Activated T-helper 1 cell treated with Interleukin-2 at 50 U/mL for 16 hours (primary cell): ENCODE measurements around the gene RIC1.
"Not testable (repeated sequence)": the region's sequence is repeated elsewhere in the genome, so short reads cannot be mapped to it uniquely, and the experiment has no call there.

Experiments used
- DNase-seq: peaks from one replicate; pipeline ENCODE4 v3.0.0-alpha.2; 2020; ENCODE audit warnings: low read depth

The RIC1 gene

DNA sequence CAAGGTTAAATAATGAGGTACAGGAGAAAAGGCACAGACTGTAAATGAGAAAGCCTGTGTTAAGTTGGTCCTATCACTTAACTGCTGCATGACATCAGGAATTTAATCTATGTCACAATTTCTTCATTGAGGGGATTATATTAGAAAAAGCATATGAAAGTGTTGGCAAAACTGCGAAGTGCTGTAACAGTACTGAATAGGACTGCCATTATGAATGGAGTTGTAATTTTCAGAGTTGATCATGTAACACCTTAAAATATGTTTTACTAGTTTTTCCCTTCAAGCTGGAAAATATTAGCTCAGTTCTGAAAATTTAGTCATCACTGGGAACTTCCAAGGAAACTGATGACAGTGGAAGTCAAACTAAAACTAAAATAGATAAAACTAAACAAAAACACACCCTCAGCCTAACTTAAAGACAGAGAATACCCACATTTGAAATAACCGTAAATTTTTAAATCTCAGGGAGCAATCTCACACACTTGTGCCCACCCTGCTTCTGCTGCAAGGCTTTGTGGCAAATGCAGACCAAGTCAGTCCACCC, 158.9 kb downstream of the RIC1 start:
- no peak for DNase-seq

DNA sequence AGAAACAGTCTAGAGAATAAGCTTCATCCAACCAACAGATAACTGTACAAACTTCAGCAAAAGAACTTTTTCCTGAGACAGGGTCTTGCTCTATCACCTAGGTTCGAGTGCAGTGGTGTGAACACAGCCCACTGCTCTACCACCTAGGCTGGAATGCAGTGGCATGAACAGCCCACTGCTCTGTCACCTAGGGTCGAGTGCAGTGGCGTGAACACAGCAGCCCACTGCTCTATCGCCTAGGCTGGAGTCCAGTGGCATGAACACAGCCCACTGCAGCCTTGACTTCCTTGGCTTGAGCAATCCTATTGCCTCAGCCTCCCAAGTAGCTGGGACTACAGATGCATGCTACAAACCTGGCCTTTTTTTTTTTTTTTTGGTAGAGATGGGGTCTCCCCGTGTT, 160.6 kb downstream of the RIC1 start:
- no peak for DNase-seq

DNA sequence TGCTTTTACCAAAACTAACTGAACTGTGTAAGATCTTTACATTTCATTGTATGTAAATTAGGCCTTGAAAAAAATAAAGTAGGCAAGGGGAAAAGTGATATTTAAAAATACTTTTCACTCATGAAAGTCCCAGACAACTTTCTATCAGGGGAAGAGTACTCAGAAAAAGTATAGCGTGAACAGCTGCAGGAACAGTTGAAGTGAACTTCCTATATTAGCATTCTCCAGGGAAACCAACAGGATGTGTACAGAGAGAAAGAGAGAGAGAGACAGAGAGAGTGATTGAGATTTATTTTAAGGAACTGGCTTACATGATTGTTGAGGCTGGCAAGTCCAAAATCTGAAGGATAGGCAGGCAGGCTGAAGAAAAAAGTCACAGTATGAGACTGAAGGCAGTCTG, 162.0 kb downstream of the RIC1 start:
- DNase-seq = no peak

DNA sequence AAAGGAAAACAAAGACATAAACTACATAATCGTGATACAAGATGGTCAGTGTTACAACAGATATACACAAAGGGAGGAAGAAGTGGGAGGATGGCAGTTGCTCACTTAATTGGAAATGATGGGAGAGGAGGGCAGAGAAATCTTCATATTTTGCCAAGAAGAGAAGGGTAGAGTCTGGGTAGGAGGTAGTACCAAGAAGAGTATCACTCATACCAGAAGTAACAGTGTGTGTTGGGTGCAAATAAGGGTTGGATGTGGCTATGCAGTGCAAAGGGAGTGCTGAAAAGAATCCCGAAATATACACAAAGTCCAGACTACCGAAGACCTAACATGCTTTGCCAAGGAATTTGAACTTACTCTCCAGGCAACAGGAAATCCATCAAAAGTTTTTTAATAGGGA, 163.0 kb downstream of the RIC1 start:
- DNase-seq = no peak

DNA sequence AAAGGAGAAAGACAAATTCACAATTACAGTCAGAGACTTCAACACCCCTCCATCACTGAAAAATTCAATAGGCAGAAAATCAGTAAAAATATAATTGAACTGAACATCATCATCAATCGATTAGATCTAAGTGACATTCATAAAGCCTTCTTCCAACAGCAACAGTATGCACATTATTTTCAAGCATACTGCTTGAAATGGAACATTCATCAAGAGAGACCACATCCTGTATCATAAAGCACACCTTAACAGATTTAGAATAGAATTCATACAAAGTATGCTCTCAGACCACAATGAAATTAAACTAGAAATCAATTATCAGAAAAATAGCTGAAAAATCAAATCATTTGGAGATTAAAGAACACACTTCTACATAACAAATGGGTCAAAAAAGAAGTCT, 164.9 kb downstream of the RIC1 start:
- DNase-seq = no peak

DNA sequence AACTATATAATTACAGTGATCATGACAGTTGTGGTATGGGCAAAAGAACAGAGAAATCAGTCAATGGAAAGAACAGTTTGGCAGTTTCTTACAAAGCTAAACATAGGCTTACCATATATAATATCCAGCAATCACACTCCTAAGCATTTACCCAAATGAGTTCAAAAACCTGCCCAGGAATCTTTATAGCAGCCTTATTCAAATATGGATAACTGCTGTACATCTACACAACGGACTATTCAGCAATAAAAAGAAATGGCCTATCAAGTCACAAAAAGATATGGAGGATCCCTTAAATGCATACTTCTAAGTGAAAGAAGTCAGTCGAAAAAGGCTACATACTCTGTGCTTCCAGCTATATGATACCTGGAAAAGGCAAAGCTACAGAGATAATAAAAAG, 167.4 kb downstream of the RIC1 start:
- no peak for DNase-seq

DNA sequence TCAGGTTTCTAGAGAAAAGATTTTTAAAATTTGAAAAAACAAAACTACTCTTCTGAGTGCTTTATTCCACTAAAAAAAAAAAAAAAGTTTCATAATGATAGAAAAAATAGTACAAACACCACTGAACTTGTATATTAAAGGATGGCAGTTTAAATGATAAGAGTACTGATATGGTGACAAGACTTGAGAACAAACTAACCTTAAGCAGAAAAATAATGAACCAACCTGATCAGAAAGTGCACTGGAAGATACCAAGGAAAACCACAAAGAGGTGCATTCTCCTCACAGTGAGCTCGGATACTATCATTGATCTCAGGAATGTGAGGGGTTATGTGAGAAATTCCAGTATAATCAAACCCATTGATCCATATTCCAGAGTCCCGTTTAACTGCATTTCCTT, 169.7 kb downstream of the RIC1 start:
- DNase-seq = no peak

DNA sequence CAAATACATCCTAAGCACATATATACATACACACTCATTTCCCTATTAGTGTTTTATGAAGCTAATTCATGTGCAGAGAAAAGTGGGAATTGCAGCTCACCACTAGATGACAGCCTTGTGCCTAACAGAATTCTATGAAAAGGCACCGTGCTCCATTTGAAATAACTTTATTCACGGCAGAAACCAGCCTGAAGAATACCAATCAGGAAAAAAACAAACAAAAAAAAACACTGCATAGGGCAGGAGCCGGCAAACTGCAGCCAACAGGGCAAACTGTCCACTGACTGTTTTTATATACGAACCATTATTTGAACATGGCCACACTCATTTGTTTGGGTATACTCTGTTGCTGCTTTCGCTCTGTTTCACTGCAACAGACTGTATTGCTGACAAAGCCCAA, 170.4 kb downstream of the RIC1 start:
- no peak for DNase-seq

DNA sequence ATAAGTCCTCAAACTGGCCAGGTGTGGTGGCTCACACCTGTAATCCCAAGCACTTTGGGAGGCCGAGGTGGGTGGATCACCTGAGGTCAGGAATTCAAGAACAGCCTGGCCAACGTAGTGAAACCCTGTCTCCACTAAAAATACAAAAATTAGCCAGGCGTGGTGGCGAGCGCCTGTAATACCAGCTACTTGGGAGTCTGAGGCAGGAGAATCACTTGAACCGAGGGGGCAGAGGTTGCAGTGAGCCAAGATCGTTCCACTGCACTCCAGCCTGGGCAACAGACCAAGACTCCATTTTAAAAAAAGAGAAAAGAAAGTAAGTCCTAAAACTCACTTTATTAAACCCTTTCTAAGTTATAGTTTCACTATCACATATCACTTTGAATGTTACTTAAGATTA, 171.5 kb downstream of the RIC1 start:
- not testable (repeated sequence) for DNase-seq

DNA sequence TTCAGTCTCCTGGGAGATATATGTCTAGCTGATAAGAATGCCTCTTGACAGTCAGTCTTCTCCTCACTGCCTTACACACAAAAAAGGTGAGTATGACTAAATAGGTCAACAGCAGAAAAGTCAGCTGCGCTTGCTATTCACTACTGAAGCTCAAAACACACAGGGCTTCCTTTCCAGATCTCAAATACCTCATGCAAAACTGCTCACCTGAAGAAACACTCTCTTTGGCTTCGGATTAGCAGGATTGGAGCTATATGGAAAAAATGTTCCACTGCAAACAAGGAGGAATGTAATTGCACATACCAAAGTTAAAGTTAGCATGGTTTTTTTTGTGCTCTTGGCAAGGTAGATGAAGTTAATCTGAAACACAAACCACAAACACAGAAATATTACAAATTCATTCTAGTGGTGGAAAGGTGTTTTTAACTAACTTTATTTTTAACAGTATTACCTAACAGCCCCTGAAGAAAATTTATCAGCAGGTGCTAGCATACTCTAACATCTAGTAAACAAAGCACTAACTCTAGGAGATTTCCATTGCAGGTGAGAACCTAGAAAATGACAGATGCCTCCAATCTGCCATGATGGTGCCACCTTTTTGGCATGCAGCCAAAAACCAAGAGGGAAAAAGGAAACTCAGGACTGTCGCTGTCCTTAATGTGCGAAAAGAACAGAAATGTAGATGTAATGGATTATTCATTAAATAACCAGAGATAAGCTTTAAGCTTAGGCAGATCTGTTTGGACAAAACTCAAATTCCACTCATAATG, 172.2 kb downstream of the RIC1 start:
- no peak for DNase-seq

DNA sequence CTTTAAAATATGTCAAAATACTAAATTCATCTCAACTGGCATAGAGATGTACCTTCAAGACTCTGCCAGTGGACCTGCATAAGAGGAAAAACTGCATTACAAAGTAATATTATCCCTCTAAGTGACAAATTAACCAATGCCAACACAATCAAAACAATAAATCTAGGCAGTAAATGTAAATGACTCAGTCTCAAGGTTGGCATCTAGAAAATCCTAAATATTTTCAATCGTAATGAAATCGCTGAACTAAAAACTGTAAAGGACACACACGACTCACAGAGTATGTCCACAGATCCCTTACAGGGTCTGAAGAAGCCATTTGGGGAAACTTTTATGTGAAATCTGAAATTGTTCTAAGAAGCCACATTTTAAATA, 172.8 kb downstream of the RIC1 start:
- DNase-seq = no peak

DNA sequence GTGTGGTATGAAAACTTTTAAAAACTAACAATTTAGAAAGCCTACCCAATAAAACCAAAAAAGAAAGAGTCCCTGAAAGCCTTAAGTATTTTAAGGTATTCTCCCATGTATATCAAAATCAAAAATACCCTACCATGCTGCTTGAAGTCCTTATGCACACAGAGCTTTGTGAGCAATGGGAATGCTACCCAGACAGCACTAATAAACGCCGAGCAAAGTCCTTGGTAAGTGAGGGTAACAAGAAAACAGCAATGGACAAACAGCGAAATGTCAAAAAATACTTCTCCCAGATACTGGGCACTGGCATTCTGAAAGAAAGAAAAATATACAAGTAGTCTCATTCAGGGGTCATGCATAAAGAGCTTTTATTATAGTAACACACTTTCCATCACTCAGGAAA, 176.6 kb downstream of the RIC1 start:
- no peak for DNase-seq

DNA sequence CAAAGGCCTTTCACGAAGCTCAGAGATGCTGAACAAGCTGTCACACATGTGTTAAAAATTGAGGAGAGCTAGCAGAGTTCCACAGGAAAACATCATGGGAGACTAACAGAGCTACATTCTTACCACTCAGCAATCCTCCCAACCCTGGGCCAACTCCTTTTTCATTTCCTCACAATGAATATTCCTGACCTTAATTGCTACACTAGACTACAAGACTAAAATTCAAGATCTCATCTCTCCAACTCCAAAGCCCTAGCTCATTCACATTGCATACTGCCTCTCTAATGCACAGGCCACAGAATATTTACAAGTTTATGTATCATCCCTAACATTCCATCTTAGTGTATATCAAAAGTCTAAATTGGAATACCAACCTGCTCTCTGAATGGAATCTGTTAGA, 182.8 kb downstream of the RIC1 start:
- DNase-seq = no peak

DNA sequence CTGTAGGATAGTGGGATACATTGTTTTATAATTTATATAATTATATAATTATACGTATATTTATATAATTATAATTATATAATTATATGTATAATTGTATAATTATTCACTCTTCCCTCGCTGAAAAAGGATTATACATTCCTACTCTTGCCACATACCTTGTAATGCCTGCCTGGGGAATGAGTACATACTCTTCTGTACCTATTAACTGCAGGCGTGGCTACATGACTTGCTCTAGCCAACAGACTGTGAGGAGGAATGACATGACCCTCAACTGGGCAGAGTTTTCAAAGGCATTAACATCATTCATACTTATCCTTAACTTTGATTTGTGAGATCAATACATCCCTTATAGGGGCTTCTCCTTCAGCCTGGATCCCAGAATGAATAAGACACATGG, 184.9 kb downstream of the RIC1 start:
- DNase-seq = no peak

DNA sequence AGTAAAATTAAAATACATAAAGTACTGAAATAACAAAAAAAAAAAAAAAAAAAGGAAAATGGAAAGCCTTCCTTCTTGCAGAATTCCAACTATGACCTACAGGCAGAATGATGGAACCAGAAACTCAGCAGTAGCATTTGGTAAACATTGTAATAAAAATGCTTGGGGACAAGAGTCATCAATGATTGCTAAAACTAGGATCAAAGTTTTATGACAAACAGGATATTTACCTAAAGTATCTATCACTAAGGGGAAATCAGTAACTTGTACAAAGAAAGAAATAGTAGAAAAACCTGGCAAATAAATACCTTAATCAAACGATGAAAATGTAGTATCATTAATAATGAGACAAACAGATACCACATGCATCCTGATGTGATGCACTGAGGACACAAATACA, 186.6 kb downstream of the RIC1 start:
- DNase-seq = no peak

DNA sequence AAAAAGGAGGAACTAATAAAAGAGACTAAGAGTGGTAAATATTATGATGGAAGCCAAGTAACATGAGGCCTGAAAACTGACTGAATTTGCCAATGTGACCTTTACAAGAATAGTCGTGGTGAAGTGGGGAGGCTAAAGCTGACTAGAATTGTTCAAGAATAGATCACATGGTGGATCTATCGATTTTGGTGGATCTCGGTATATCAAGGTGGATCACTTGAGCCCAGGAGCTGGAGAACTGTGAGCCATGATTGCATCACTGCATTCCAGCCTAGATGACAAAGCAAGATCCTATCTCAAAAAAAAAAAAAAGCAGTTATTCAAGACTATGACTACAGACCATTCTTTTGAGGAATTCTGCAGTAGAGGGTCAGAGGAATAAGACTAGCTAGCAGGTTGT, 189.0 kb downstream of the RIC1 start:
- no peak for DNase-seq

DNA sequence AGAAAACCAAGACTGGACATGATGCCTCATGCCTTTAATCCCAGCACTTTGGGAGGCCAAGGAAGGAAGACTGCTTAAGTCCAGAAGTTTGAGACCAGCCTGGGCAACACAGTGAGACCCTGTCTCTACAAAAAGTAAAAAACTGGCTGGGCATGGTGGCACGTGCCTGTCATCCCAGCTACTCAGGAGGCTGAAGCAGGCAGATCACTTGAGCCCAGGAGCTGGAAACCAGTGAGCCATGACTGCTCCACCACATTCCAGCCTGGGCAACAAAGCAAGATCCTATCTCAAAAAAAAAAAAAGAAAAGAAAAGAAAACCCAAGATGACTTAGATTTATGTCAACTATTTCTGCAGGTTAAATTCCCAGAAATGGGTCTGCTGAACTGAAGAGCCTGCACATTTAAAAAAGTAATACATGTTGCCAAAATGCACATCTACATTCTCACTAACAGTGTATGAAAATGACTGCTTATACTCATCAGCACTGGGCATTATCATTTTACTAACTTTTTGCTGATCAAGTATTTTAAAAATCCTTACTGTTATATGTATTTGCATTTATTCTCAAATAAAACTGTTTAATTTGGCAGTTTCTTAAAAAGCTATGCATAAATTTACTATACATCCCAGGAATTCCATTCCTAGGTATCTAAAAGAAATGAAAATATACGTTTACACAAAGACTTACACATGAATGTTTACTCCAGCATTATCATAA, 189.7 kb downstream of the RIC1 start:
- DNase-seq = no peak

DNA sequence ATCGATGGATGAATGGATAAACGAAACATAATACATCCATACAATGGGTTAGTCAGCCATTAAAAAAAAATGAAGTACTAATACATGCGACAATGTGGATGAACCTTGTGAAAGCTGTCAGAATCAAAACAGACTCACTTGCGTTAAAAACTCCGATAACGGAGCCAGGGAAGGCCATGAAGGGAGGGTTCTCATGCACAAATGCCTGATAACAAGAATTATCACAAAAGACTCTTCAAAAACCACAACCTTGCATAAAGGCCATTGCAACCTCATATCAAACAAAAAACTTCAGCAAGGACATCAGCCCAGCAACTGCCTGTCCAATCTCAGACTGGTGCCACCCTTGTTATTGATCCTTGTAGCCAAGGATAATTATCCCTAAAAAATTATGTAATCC, 190.3 kb downstream of the RIC1 start:
- DNase-seq = no peak

DNA sequence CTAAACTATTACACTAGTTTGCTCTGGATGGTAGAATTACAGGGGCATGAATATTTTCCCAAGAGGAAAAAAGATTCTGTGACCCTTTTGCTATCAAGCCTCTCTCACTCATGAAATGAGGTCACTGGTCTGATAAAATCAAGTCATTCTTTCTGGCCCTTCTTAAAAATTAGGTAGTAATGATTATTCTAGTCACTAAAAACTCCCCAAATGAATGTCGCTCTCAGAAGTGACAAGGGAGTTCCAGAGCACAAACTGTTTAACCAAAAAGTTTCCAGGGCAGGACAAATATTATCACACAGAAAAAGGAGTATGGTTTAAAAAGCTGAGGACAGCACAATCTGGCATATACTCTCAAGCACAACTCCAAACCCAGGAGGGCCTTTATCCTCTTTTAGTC, 191.5 kb downstream of the RIC1 start:
- no peak for DNase-seq

DNA sequence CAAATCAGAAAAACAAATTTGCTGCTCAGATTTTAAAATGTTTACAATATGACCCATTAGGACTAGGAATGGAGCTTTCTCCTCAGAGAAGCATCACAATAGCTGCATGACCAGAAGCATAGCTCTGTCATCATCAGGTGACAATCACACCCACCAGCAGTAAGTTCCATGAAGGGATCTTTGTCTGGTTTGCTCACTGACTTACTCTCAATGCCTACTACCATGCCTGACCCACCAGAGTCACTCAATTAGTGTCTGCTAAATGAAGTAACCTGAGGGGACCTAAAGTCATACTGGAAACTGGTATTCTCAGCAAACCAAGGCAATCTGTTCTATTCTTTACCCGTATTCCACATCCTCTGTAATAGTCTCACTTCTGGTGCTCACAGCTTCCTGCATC, 196.3 kb downstream of the RIC1 start:
- no peak for DNase-seq
